OCI-M2 (cell line): Measurements from ENCODE around the gene CLOCK.

Experiments
- DNase-seq: peaks from one replicate; lab custom pipeline; 2025; ENCODE audit not compliant: unreplicated experiment; lab: John Stamatoyannopoulos, UW

Gene CLOCK

GRCh38 chr4:55483315-55483714 is 63.4 kb downstream of the CLOCK start:
- DNase-seq: no peak

- no peak for DNase-seq
These were observed 71.1 kb downstream of the CLOCK start for GRCh38 chr4:55475394-55476243.

- no peak for DNase-seq
These were observed 76.7 kb downstream of the CLOCK start for GRCh38 chr4:55469979-55470378.

- DNase-seq: no peak
These were observed 78.0 kb downstream of the CLOCK start for GRCh38 chr4:55468724-55469123.

- no peak for DNase-seq
These were observed 80.7 kb downstream of the CLOCK start for GRCh38 chr4:55466001-55466400.

GRCh38 chr4:55458611-55459010 is 88.1 kb downstream of the CLOCK start:
- DNase-seq: no peak

- DNase-seq: no peak
These were observed 88.5 kb downstream of the CLOCK start for GRCh38 chr4:55458164-55458563.

- no peak for DNase-seq
These were observed 96.1 kb downstream of the CLOCK start for GRCh38 chr4:55450566-55450965.

GRCh38 chr4:55447831-55448230 is 98.9 kb downstream of the CLOCK start:
- DNase-seq: no peak

GRCh38 chr4:55447108-55447708 is 99.5 kb downstream of the CLOCK start:
- DNase-seq: no peak

- no peak for DNase-seq
These were observed 100.2 kb downstream of the CLOCK start for GRCh38 chr4:55446578-55446922.

- DNase-seq: no peak
These were observed 100.7 kb downstream of the CLOCK start for GRCh38 chr4:55445921-55446577.

- DNase-seq: no peak
These were observed 101.9 kb downstream of the CLOCK start for GRCh38 chr4:55444827-55445226.

GRCh38 chr4:55442541-55442940 is 104.2 kb downstream of the CLOCK start:
- DNase-seq: no peak

- DNase-seq: no peak
These were observed 105.9 kb downstream of the CLOCK start for GRCh38 chr4:55440786-55441185.

GRCh38 chr4:55439023-55439422 is 107.7 kb downstream of the CLOCK start:
- no peak for DNase-seq

- DNase-seq: no peak
These were observed 108.4 kb downstream of the CLOCK start for GRCh38 chr4:55438314-55438713.

GRCh38 chr4:55437823-55438222 is 108.9 kb downstream of the CLOCK start:
- no peak for DNase-seq

GRCh38 chr4:55437356-55437796 is 109.3 kb downstream of the CLOCK start:
- no peak for DNase-seq

GRCh38 chr4:55435141-55435841 is 111.4 kb downstream of the CLOCK start:
- DNase-seq: no peak

- DNase-seq: no peak
These were observed 114.9 kb downstream of the CLOCK start for GRCh38 chr4:55431710-55432336.
